ENCODE measurements around the gene RCN1. TPM values are rescaled to one million over a fixed set of nuclear protein-coding genes. Genes with fewer than 3 reads are reported as not detected.

Gene RCN1

Small RNA genes lying within 50 kb of the gene (small RNA-seq; reads per million reads assigned to genes)
- not detected for gene RF00012 (ENCODE audit: insufficient read depth)

Measured in neuronal stem cell (in vitro differentiated cells).